ENCODE data around the gene RNF13.

Gene RNF13

DNA sequence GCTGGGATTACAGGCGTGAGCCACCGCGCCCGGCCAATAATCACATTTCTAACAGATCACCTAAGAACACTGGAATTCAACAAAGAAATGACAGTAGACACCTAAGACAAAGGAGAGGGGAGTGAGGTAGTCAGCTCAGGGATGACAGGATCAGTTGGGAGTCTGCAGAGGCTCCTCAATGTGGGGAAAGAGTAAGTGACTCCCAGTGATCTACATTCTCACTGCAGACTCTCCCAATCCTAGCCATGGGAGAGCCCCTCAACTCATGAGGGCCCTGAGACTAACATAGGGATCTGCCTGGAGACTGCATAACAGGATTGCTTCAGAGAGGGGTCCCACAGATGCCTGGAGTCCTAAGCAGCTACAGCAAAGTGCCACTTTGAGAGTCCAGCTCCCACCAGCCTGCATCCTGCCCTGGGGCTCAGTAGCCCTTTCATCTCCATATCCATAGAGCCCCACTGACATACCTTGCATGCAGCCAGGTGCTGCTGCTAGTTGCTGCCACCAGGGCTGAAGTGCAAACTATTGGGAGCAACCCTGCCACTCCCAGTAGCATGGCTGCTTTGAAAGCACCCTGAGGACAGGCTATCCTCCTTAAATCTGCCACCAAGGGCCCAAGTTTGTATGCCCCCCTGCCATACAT lies 179.5 kb downstream of the RNF13 start:
- no peak overlapping the region for H3K27ac ChIP-seq
- TF ChIP-seq ZFX (IDR thresholded peaks at IDR 0.05; ENCODE audit: borderline replicate concordance), result no peak
- TF ChIP-seq, protein P1, sequence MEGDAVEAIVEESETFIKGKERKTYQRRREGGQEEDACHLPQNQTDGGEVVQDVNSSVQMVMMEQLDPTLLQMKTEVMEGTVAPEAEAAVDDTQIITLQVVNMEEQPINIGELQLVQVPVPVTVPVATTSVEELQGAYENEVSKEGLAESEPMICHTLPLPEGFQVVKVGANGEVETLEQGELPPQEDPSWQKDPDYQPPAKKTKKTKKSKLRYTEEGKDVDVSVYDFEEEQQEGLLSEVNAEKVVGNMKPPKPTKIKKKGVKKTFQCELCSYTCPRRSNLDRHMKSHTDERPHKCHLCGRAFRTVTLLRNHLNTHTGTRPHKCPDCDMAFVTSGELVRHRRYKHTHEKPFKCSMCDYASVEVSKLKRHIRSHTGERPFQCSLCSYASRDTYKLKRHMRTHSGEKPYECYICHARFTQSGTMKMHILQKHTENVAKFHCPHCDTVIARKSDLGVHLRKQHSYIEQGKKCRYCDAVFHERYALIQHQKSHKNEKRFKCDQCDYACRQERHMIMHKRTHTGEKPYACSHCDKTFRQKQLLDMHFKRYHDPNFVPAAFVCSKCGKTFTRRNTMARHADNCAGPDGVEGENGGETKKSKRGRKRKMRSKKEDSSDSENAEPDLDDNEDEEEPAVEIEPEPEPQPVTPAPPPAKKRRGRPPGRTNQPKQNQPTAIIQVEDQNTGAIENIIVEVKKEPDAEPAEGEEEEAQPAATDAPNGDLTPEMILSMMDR (IDR thresholded peaks at IDR 0.05), result no peak

GRCh38 chr3:149998946-149999345 lies 185.9 kb downstream of the RNF13 start:
- no peak overlapping the region for H3K27ac ChIP-seq
- no peak for TF ChIP-seq ZFX (IDR thresholded peaks at IDR 0.05; ENCODE audit: borderline replicate concordance)
- TF ChIP-seq, protein P1 (IDR thresholded peaks at IDR 0.05), result no peak

DNA sequence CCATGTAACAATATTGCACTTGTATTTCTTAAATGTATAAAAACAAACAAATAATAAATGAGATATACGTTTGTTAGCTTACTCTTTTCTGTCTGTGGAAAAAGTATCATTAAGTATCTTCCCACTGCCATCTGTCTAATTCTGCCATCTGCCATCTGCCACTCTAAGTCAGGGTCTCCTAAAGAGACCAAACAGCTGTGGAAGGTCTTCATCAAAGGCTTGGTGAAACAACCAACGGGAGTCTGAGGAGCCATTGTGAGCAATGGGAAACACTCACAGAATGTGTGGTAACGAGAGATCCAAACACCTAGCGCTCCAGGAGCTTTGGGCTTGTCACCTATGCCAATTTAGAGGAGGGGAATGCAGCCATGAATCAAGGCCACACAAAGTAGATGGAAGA lies 186.4 kb downstream of the RNF13 start:
- TF ChIP-seq, protein P1 (IDR thresholded peaks at IDR 0.05), result no peak
- TF ChIP-seq ZFX (IDR thresholded peaks at IDR 0.05; ENCODE audit: borderline replicate concordance), result no peak
- no peak overlapping the region for H3K27ac ChIP-seq

DNA sequence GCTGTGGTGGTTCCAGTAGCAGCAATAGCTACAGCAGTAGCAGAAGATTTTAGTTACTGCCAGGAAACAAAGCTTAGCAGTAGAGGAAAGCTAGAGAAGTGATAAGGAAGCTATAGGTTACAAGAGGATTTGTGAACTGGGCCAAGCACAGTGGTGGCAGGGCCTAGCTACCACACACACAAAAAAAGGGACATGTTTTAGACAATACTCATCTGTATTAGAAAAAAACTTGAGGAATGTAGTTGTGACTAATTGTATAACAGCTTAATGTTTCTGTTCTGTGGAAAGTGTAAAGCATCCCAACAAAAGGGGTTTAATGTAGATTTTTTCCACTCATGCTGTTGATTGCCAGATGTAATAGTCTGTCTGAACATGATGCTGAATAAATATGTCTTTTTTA lies 187.6 kb downstream of the RNF13 start:
- no peak for TF ChIP-seq ZFX (IDR thresholded peaks at IDR 0.05; ENCODE audit: borderline replicate concordance)
- TF ChIP-seq, protein P1 (IDR thresholded peaks at IDR 0.05), result no peak
- no peak overlapping the region for H3K27ac ChIP-seq

DNA sequence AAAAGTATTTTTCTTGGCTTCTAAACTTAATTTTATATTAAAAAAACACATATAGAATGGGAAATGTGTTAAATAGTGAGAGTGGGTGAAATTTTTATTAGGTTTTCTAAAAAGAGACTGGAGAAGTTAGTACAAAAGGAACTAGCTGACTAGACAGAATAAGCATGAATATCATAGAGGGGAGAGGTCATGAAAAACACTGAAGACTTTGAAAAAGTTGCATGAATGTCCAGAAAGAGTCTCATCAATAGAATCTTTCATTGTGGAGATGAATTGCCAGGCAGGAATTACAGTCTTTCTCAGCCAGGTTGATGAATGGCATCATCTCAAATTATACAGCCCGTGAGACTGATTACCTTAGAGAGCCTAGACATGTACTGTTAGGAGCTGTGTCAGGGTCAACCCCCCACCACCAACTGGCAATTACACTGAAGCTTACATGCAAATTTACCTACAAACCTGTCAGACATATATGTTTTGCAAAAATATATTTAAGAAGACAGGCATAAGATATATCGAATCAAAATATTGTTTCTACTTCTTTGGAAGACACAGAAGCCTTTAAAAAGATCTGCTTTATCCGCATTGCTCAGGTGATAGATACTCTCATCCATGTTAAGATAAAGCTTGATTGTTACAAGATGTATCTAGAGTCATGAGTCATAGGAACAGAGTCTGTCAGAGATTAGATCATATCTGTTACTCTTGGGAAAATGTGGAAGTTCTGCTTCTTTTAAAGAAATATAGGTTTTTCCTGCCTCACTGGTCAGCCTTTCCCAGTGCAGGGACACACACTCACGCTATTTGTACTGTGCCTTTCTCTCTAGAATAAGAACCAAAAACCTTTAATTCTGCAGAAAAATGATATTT lies 192.5 kb downstream of the RNF13 start:
- TF ChIP-seq ZFX (IDR thresholded peaks at IDR 0.05; ENCODE audit: borderline replicate concordance), result no peak
- TF ChIP-seq, protein P1 (IDR thresholded peaks at IDR 0.05), result no peak

GRCh38 chr3:150006794-150007193 lies 193.8 kb downstream of the RNF13 start:
- TF ChIP-seq, protein P1 (IDR thresholded peaks at IDR 0.05), result no peak
- TF ChIP-seq ZFX (IDR thresholded peaks at IDR 0.05; ENCODE audit: borderline replicate concordance), result no peak
- no peak overlapping the region for H3K27ac ChIP-seq

More for the DNA sequence above, 192.5 kb downstream of the RNF13 start:
- no peak overlapping the region for H3K27ac ChIP-seq
